ENCODE data around the gene GRIK2.

Gene GRIK2

GRCh38 chr6:101883505-101883904 lies 490.0 kb downstream of the GRIK2 start:
- no peak for DNase-seq (ENCODE audit: low spot score)

GRCh38 chr6:101887532-101887931 lies 494.0 kb downstream of the GRIK2 start:
- DNase-seq (ENCODE audit: low spot score), result no peak

GRCh38 chr6:101907356-101908217 lies 514.1 kb downstream of the GRIK2 start:
- DNase-seq (ENCODE audit: low spot score), result no peak

- DNase-seq (ENCODE audit: low spot score), result no peak
These were observed 515.9 kb downstream of the GRIK2 start for GRCh38 chr6:101909366-101909765.

- no peak for DNase-seq (ENCODE audit: low spot score)
These were observed 518.8 kb downstream of the GRIK2 start for GRCh38 chr6:101912311-101912710.

GRCh38 chr6:101918471-101918870 lies 525.0 kb downstream of the GRIK2 start:
- DNase-seq (ENCODE audit: low spot score), result no peak

GRCh38 chr6:101921829-101922450 lies 528.4 kb downstream of the GRIK2 start:
- no peak for DNase-seq (ENCODE audit: low spot score)

- no peak for DNase-seq (ENCODE audit: low spot score)
These were observed 532.8 kb downstream of the GRIK2 start for GRCh38 chr6:101926149-101926925.

- DNase-seq (ENCODE audit: low spot score), result no peak
These were observed 538.3 kb downstream of the GRIK2 start for GRCh38 chr6:101931766-101932165.

- DNase-seq (ENCODE audit: low spot score), result no peak
These were observed 539.2 kb downstream of the GRIK2 start for GRCh38 chr6:101932704-101933103.

GRCh38 chr6:101935732-101936131 lies 542.2 kb downstream of the GRIK2 start:
- DNase-seq (ENCODE audit: low spot score), result no peak

GRCh38 chr6:101936516-101936915 lies 543.0 kb downstream of the GRIK2 start:
- no peak for DNase-seq (ENCODE audit: low spot score)

GRCh38 chr6:101937108-101937507 lies 543.6 kb downstream of the GRIK2 start:
- DNase-seq (ENCODE audit: low spot score), result no peak

- no peak for DNase-seq (ENCODE audit: low spot score)
These were observed 546.9 kb downstream of the GRIK2 start for GRCh38 chr6:101940391-101940790.

GRCh38 chr6:101956961-101957360 lies 563.5 kb downstream of the GRIK2 start:
- no peak for DNase-seq (ENCODE audit: low spot score)

GRCh38 chr6:101961357-101961756 lies 567.8 kb downstream of the GRIK2 start:
- no peak for DNase-seq (ENCODE audit: low spot score)

GRCh38 chr6:101980924-101981323 lies 587.4 kb downstream of the GRIK2 start:
- no peak for DNase-seq (ENCODE audit: low spot score)

GRCh38 chr6:101986476-101986875 lies 593.0 kb downstream of the GRIK2 start:
- DNase-seq (ENCODE audit: low spot score), result no peak

GRCh38 chr6:101992286-101992685 lies 598.8 kb downstream of the GRIK2 start:
- DNase-seq (ENCODE audit: low spot score), result no peak

GRCh38 chr6:101994521-101994920 lies 601.0 kb downstream of the GRIK2 start:
- no peak for DNase-seq (ENCODE audit: low spot score)

GRCh38 chr6:102015431-102015830 lies 621.9 kb downstream of the GRIK2 start:
- DNase-seq (ENCODE audit: low spot score), result no peak

GRCh38 chr6:102022281-102022680 lies 628.8 kb downstream of the GRIK2 start:
- DNase-seq (ENCODE audit: low spot score), result no peak

- no peak for DNase-seq (ENCODE audit: low spot score)
These were observed 629.3 kb downstream of the GRIK2 start for GRCh38 chr6:102022803-102023202.

Measured in left forelimb (tissue), 1 donor.